ENCODE data around the gene PGAP6. TPM values are rescaled to one million over a fixed set of nuclear protein-coding genes. Genes with fewer than 3 reads are reported as not detected.

PGAP6 gene
- total RNA-seq, 1 donor from 2014 or later, result 44.5 TPM

DNA sequence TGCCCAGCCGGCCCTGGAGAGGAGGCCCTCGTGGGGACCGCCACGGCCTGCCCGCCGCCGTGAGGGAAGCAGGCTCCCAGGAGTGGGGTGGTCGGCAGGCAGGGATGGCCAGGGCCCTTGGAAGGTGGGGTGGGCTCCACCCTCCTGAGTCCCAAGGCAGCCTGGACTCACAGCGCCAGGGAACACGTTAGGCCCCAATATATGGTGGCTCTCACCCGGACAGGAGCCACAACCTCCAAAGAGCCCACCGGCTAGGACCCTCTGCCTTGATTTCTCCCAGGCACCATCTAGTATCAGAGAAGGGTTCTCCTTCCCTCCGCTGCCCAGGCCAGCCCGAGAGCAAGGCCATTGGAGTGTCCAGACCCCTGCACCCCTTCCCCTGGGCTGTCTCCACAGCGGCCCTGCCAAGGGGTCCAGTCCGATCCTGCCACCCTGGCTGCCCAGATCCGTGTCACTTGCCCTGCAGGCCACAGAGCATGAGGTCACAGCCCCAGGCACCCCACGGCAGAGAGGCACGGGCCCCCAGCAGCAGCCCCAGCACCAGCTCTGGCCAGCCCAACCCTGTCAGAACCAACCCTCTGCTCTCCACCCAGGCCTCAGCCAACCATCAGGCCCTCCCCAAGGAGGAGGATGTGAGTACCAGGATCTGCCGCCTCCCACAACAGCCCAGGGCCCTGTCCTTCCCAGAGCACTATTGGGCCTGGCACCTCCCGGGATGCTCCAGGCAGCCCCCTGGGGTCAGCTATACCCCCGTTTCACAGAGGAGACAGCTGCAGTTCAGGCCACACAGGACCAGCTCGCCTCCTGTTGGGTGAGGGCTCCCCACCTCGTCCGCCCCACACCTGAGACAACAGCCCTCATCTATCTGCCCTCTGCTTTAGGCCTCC, 28.1 kb downstream of the PGAP6 start:
- no peak for ATAC-seq (ENCODE audit: low read depth)
- H3K4me1 Mint-ChIP-seq, result peaks cover 23% of the 10 kb centered on the region
- intact Hi-C loops (cut with micrococcal nuclease), result loop anchor here (1.0 to 2.0 kb wide), 3 partner anchors 17 to 173 kb away; partner anchors contain the start of genes CAPN15 and MRPL28

DNA sequence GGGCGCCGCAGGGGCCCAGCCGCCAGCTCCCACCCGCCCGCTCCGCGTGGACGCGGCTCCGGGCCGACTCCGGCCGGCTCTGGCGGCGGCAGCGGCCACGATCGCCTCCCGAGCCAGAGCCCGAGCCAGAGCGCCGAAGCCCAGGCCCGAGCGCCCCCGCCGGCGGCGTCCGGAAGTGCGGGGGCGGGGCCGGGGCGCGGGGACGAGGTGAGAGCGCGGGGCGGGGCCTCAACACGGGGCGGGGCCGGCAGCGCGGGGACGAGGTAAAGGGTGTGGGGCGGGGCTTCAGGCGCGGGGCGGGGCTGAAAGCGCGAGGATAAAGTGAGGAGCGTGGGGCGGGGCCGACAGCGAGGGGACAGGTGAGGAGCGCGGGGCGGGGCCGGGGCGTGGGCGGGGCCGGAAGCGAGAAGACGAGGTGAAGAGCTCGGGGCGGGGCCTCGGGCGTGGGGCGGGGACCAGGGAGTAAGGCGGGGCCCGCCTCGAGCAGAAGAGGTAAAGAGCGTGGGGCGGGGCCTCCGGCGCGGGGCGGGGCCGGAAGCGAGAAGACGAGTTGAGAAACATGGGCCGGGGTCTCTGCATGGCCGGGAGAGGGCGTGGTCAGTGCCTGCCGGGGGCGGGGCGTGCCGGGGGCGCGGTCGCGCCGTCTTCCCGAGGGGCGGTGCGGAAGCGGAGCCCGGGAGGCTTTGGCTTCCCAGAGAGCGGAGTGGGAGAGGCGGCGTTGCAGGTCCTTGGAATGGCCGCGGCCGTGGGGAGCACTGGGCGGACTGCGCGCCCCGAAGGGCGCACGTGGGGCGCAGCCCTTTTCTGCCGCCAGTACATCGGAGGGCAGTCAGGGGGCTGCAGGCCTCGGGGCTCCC, 29.0 kb downstream of the PGAP6 start, which contains the start of gene AXIN1:
AXIN1 (minus strand) TSS at position 177 of the 857 bp plus-strand sequence. CDS start 5,698 bp downstream, outside the sequence.
- Mint-ChIP-seq H3K9me3 (no peaks in the 10 kb centered on the region), H3K27me3 (no peaks in the 10 kb centered on the region), H3K27ac (peak within 1 kb of the TSS; percentile 77), H3K4me1 (peaks cover 32% of the 10 kb centered on the region), H3K4me3 (peak within 1 kb of the TSS; percentile 85), H3K36me3 (ENCODE audit: low read depth) (peaks cover 9% of the 10 kb centered on the region)
- ChIA-PET CTCF (interaction anchor here (0.7 to 1.7 kb wide), 3 partner anchors 9 to 246 kb away, joined by 3 to 5 read pairs (median 3); no protein-coding TSS in a partner anchor), POLR2A (interaction anchor here (0.6 to 2.4 kb wide), 18 partner anchors 10 to 323 kb away, joined by 3 to 27 read pairs (median 5); partner anchors contain the start of genes DECR2, FAM234A, LUC7L and MRPL28)
- DNase-seq (peak; percentile 100), ATAC-seq (ENCODE audit: low read depth) (peak; percentile 89)
- TF ChIP-seq, protein P1, sequence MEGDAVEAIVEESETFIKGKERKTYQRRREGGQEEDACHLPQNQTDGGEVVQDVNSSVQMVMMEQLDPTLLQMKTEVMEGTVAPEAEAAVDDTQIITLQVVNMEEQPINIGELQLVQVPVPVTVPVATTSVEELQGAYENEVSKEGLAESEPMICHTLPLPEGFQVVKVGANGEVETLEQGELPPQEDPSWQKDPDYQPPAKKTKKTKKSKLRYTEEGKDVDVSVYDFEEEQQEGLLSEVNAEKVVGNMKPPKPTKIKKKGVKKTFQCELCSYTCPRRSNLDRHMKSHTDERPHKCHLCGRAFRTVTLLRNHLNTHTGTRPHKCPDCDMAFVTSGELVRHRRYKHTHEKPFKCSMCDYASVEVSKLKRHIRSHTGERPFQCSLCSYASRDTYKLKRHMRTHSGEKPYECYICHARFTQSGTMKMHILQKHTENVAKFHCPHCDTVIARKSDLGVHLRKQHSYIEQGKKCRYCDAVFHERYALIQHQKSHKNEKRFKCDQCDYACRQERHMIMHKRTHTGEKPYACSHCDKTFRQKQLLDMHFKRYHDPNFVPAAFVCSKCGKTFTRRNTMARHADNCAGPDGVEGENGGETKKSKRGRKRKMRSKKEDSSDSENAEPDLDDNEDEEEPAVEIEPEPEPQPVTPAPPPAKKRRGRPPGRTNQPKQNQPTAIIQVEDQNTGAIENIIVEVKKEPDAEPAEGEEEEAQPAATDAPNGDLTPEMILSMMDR (IDR thresholded peaks at IDR 0.05), result no peak
- intact Hi-C loops (cut with micrococcal nuclease), result loop anchor here (1.0 to 2.0 kb wide), 8 partner anchors 18 to 237 kb away; partner anchors contain the start of genes CAPN15, DECR2, LUC7L and MRPL28

More for the DNA sequence above, 28.1 kb downstream of the PGAP6 start:
- Mint-ChIP-seq H3K27ac (no peak overlapping the region), H3K36me3 (ENCODE audit: low read depth) (peaks cover 7% of the 10 kb centered on the region), H3K9me3 (no peaks in the 10 kb centered on the region), H3K27me3 (no peaks in the 10 kb centered on the region), H3K4me3 (peak overlapping the region; percentile 32)
- TF ChIP-seq, protein P1 (IDR thresholded peaks at IDR 0.05), result no peak
- ChIA-PET CTCF (interaction anchor here (0.7 to 1.7 kb wide), 3 partner anchors 8 to 247 kb away, joined by 3 to 5 read pairs (median 3); no protein-coding TSS in a partner anchor), POLR2A (interaction anchor here (0.9 to 2.4 kb wide), 9 partner anchors 9 to 276 kb away, joined by 3 to 27 read pairs (median 10); partner anchors contain the start of genes DECR2, FAM234A, LUC7L and MRPL28)
- DNase-seq, result no peak

DNA sequence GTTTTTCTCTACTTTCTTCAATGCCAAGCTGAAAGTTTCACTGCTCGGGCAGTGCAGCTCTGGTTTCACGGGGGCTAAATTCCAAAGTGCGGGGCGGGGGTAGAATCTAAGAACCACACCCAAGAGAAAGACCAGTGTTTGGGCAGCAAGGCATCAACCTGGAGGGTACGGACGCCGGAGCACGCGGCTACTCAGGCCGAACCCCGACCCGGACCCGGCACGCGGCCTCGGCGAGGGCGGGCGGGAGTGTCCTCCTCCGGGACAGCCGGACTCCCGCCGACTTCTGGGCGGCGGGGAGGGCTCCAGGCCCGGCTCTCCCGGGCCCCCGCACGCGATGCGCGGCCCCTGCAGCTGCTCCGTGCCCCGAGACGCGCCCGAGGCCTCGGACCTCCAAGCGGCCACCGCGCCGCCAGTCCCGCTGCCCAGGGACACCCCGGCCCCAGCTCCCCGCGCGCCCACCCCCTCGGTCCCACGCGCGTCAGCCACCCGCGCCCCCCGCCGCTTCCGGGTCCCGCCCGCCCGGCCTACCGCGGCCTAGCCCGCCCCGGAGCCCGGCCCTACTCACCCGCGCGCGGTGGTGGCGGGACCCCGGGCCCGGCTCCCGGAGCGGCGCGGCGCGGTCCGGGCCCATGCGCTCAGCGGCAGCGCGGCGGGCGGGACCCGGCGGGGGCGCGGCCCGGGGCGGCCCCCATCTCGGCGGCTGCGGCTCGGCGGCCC, 29.8 kb downstream of the PGAP6 start:
- peaks cover 40% of the 10 kb centered on the region for H3K4me1 Mint-ChIP-seq
- DNase-seq, result no peak

DNA sequence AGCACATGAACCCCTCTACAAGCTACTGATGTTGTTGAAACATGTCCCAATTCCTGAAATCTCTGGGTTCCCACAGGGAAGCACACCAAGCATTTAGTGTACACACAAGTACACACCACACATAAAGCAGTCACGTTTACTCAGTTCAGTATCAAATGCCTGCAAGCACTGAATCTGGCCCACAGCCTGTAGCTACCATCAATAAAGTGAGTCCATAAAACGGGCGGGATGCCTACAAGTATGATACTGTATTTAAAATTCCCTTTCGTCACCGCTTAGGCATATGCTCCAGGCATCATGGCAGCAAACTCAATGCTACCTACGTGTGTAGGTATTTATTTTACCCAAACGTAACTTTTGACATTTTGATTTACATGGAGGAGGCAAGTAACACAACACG, 31.6 kb downstream of the PGAP6 start:
- Mint-ChIP-seq H3K27me3 (no peaks in the 10 kb centered on the region), H3K27ac (no peak overlapping the region), H3K9me3 (no peaks in the 10 kb centered on the region), H3K4me3 (peak overlapping the region; percentile 24), H3K36me3 (ENCODE audit: low read depth) (peaks cover 30% of the 10 kb centered on the region), H3K4me1 (peaks cover 46% of the 10 kb centered on the region)
- ATAC-seq (ENCODE audit: low read depth) (no peak), DNase-seq (no peak)
- POLR2A ChIA-PET, result interaction anchor here (1.0 to 1.1 kb wide), 2 partner anchors 21 to 115 kb away, joined by 4 read pairs; no protein-coding TSS in a partner anchor
- CTCF ChIA-PET, result interaction anchor here (0.8 to 1.3 kb wide), 3 partner anchors 12 to 285 kb away, joined by 3 to 4 read pairs (median 3); no protein-coding TSS in a partner anchor
- intact Hi-C loops (cut with micrococcal nuclease), result no loop called here
- TF ChIP-seq, protein P1 (IDR thresholded peaks at IDR 0.05), result no peak

More for the DNA sequence above, 29.8 kb downstream of the PGAP6 start:
- ChIA-PET CTCF (interaction anchor here (1.2 to 1.7 kb wide), 2 partner anchors 49 to 245 kb away, joined by 3 to 5 read pairs; no protein-coding TSS in a partner anchor), POLR2A (interaction anchor here (0.6 to 2.4 kb wide), 16 partner anchors 10 to 275 kb away, joined by 3 to 27 read pairs (median 4); partner anchors contain the start of genes DECR2, FAM234A, LUC7L and MRPL28)
- H3K4me3 Mint-ChIP-seq, result peak overlapping the region; percentile 85
- peaks cover 15% of the 10 kb centered on the region for H3K36me3 Mint-ChIP-seq (ENCODE audit: low read depth)
- peak overlapping the region; percentile 77 for H3K27ac Mint-ChIP-seq
- TF ChIP-seq, protein P1 (IDR thresholded peaks at IDR 0.05), result no peak
- intact Hi-C loops (cut with micrococcal nuclease), result loop anchor here (1.0 to 2.0 kb wide), 6 partner anchors 49 to 237 kb away; partner anchors contain the start of genes CAPN15, DECR2, LUC7L and RAB11FIP3
- H3K27me3 Mint-ChIP-seq, result no peaks in the 10 kb centered on the region
- peak; percentile 12 for ATAC-seq (ENCODE audit: low read depth)
- no peaks in the 10 kb centered on the region for H3K9me3 Mint-ChIP-seq

Data from activated B cell treated with CpG ODN at 0.5 μM for 24 hours (primary cell).